Measurements from ENCODE around the gene TRIP11. TPM values are rescaled to one million over a fixed set of nuclear protein-coding genes. Genes with fewer than 3 reads are reported as not detected.

TRIP11 gene
- polyA plus RNA-seq, 10 donors, result 15.8 to 28.2 (median 22.1) TPM

- DNase-seq, result peak in 2 of 3 donors; percentile 57 to 77
These were observed 120.0 kb downstream of the TRIP11 start for GRCh38 chr14:91919814-91920213.

GRCh38 chr14:91918186-91918883, 121.5 kb downstream of the TRIP11 start:
- peak in 1 of 3 donors; percentile 60 for DNase-seq

Other genes starting within 250 kb of the TRIP11 start
- 10 to 100 TPM in 1 of 10 donors, 1 to 10 TPM in 9; 1.5 to 12.5 (median 5.3) TPM for gene TC2N, start 172.5 kb downstream of the TRIP11 start, polyA plus RNA-seq (ENCODE audit: insufficient read length in 10 of 10)
- 100 to 1,000 TPM in 5 of 10 donors, 10 to 100 TPM in 5; 63.9 to 138 (median 101) TPM for gene FBLN5, start 92.4 kb downstream of the TRIP11 start, polyA plus RNA-seq (ENCODE audit: insufficient read length in 10 of 10)
- 10 to 100 TPM in 9 of 10 donors, 1 to 10 TPM in 1; 9.8 to 25.2 (median 16.6) TPM for gene ATXN3, start 66.5 kb upstream of the TRIP11 start, polyA plus RNA-seq (ENCODE audit: insufficient read length in 10 of 10)
- 100 to 1,000 TPM in 9 of 10 donors, 10 to 100 TPM in 1; 91.9 to 139 (median 112) TPM for gene NDUFB1, start 81.6 kb upstream of the TRIP11 start, polyA plus RNA-seq (ENCODE audit: insufficient read length in 10 of 10)
- gene CPSF2, start 81.9 kb upstream of the TRIP11 start, polyA plus RNA-seq (ENCODE audit: insufficient read length in 10 of 10), result 10 to 100 TPM; 31.6 to 52.4 (median 41.1) TPM